RPMI7951 (cell line): ENCODE results near the gene CELSR2. TPM values are rescaled to one million over a fixed set of nuclear protein-coding genes. Genes with fewer than 3 reads are reported as not detected.

ENCODE experiments used
- DNase-seq: peaks from one replicate; pipeline ENCODE4 v3.0.0-alpha.2; 2012; ENCODE audit warnings: low read depth
- total RNA-seq: library from RNA; depleted of rRNA; stranded (reverse); fragments of >200 nt; shearing (Covaris generic); gene quantifications from 2 replicates; pipeline ENCODE4 v1.2.3, GENCODE V29; 2014

CELSR2 gene
- total RNA-seq, 1 experiment from 2014 or later = 1.2 TPM

GRCh38 chr1:109228167-109228566 lies 21.2 kb upstream of the CELSR2 start:
- no peak for DNase-seq

GRCh38 chr1:109229531-109230127 lies 19.7 kb upstream of the CELSR2 start:
- no peak for DNase-seq

GRCh38 chr1:109231066-109231465 lies 18.3 kb upstream of the CELSR2 start:
- DNase-seq = no peak

- DNase-seq = no peak
Observed at GRCh38 chr1:109235137-109235536, 14.2 kb upstream of the CELSR2 start.

- no peak for DNase-seq
Observed at GRCh38 chr1:109237512-109237911, 11.8 kb upstream of the CELSR2 start.

- DNase-seq = no peak
Observed at GRCh38 chr1:109238382-109238781, 11.0 kb upstream of the CELSR2 start.

GRCh38 chr1:109239047-109239408 lies 10.3 kb upstream of the CELSR2 start:
- no peak for DNase-seq

GRCh38 chr1:109239409-109240068 lies 9.8 kb upstream of the CELSR2 start:
- DNase-seq = peak; percentile 29

- DNase-seq = peak; percentile 74
Observed at GRCh38 chr1:109240158-109241152, 8.9 kb upstream of the CELSR2 start.

- DNase-seq = no peak
Observed at GRCh38 chr1:109241344-109241743, 8.0 kb upstream of the CELSR2 start.

GRCh38 chr1:109241841-109242345 lies 7.4 kb upstream of the CELSR2 start:
- DNase-seq = no peak

GRCh38 chr1:109242387-109242786 lies 7.0 kb upstream of the CELSR2 start:
- DNase-seq = no peak

GRCh38 chr1:109243221-109243620 lies 6.1 kb upstream of the CELSR2 start:
- DNase-seq = no peak

- DNase-seq = no peak
Observed at GRCh38 chr1:109243860-109244552, 5.3 kb upstream of the CELSR2 start.

- no peak for DNase-seq
Observed at GRCh38 chr1:109246141-109246551, 3.2 kb upstream of the CELSR2 start.

GRCh38 chr1:109247401-109248365 lies 1.7 kb upstream of the CELSR2 start:
- DNase-seq = no peak

GRCh38 chr1:109248444-109248796 lies 919 bp upstream of the CELSR2 start:
- DNase-seq = no peak

GRCh38 chr1:109249654-109250401 lies 489 bp downstream of the CELSR2 start:
- no peak for DNase-seq

GRCh38 chr1:109250454-109251276 lies 1.3 kb downstream of the CELSR2 start:
- no peak for DNase-seq
